ENCODE data around the gene SLCO1C1.

SLCO1C1 gene

GRCh38 chr12:20798554-20798953 lies 103.4 kb downstream of the SLCO1C1 start:
- DNase-seq (ENCODE audit: low read depth in 2 of 2) = no peak

- DNase-seq (ENCODE audit: low read depth in 2 of 2) = no peak
These were observed 105.0 kb downstream of the SLCO1C1 start for GRCh38 chr12:20800160-20800559.

GRCh38 chr12:20801035-20801434 lies 105.9 kb downstream of the SLCO1C1 start:
- DNase-seq (ENCODE audit: low read depth in 2 of 2) = no peak

All from stimulated activated CD4-positive, alpha-beta T cell treated with anti-CD3 and anti-CD28 coated beads, Interleukin-1b, Interleukin-23, amount 100 ng/mL, for 4 hours (primary cell).